Glutamatergic neuron (in vitro differentiated cells): Measurements from ENCODE around the gene TBC1D7. TPM values are rescaled to one million over a fixed set of nuclear protein-coding genes. Genes with fewer than 3 reads are reported as not detected.

Source experiments
- DNase-seq: peaks from one replicate; pipeline ENCODE4 v3.0.0; 2022
- H3K27ac Mint-ChIP-seq: one replicate; pipeline ENCODE4 v1.8.0; 2020; ENCODE audit warnings: mild to moderate bottlenecking, mixed read lengths, inconsistent platforms; ENCODE audit not compliant: unreplicated experiment
- H3K27me3 Mint-ChIP-seq: one replicate; pipeline ENCODE4 v1.8.0; 2020; ENCODE audit warnings: mild to moderate bottlenecking, moderate library complexity, mixed read lengths, inconsistent platforms; ENCODE audit not compliant: unreplicated experiment
- H3K36me3 Mint-ChIP-seq: one replicate; pipeline ENCODE4 v1.8.0; 2020; ENCODE audit warnings: mild to moderate bottlenecking, mixed read lengths, inconsistent platforms; ENCODE audit not compliant: unreplicated experiment
- H3K4me1 Mint-ChIP-seq: one replicate; pipeline ENCODE4 v1.8.0; 2020; ENCODE audit warnings: mild to moderate bottlenecking, low read depth, mixed read lengths, inconsistent platforms; ENCODE audit not compliant: unreplicated experiment
- H3K4me3 Mint-ChIP-seq: one replicate; pipeline ENCODE4 v1.8.0; 2020; ENCODE audit warnings: mild to moderate bottlenecking, mixed read lengths, inconsistent platforms; ENCODE audit not compliant: unreplicated experiment
- H3K9me3 Mint-ChIP-seq: one replicate; pipeline ENCODE4 v1.8.0; 2020; ENCODE audit warnings: mild to moderate bottlenecking, moderate library complexity, mixed read lengths, inconsistent platforms; ENCODE audit not compliant: unreplicated experiment
- total RNA-seq: library from RNA; stranded (reverse); fragmentation: NEBNext Ultra II Directional; extraction: Animal tissue kit (Norgen Biotek cat#: 25700); gene quantifications from one replicate; pipeline ENCODE4 v1.2.1, GENCODE V29; 2021; ENCODE audit not compliant: unreplicated experiment
- TF ChIP-seq, protein P1 (sequence below): fragments of 200-600 bp; sonication (generic); IDR thresholded peaks from one replicate; pipeline ENCODE4 v1.5.0; 2021; ENCODE audit not compliant: partially characterized antibody, unreplicated experiment

TBC1D7 gene
- total RNA-seq, 1 donor from 2014 or later, result 39.9 TPM

DNA sequence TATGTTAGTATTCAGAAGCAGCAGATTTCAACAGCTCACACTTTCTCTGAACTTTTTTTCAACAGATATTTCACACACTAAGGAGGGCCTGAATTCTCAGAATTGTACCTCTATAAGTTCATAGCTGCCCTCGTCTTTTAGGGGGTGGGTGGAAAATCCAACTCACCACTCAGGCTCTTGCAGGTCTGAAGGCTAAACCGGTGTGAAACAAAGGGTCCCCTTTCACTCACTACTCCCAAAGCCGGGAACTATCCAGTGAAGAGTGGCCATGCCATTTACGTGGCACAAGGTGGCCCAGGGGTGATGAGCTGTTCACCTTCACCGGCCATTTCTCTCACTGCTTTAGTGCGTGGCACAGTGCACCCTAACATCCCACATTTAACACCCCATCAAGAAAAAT is 24.2 kb downstream of the TBC1D7 start:
- DNase-seq, result no peak
- Mint-ChIP-seq H3K27me3 (peaks cover 2% of the 10 kb centered on the region), H3K4me1 (peaks cover 2% of the 10 kb centered on the region), H3K4me3 (no peak overlapping the region), H3K9me3 (peaks cover 2% of the 10 kb centered on the region), H3K36me3 (no peaks in the 10 kb centered on the region), H3K27ac (no peak overlapping the region)
- TF ChIP-seq, protein P1, sequence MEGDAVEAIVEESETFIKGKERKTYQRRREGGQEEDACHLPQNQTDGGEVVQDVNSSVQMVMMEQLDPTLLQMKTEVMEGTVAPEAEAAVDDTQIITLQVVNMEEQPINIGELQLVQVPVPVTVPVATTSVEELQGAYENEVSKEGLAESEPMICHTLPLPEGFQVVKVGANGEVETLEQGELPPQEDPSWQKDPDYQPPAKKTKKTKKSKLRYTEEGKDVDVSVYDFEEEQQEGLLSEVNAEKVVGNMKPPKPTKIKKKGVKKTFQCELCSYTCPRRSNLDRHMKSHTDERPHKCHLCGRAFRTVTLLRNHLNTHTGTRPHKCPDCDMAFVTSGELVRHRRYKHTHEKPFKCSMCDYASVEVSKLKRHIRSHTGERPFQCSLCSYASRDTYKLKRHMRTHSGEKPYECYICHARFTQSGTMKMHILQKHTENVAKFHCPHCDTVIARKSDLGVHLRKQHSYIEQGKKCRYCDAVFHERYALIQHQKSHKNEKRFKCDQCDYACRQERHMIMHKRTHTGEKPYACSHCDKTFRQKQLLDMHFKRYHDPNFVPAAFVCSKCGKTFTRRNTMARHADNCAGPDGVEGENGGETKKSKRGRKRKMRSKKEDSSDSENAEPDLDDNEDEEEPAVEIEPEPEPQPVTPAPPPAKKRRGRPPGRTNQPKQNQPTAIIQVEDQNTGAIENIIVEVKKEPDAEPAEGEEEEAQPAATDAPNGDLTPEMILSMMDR, result no peak

DNA sequence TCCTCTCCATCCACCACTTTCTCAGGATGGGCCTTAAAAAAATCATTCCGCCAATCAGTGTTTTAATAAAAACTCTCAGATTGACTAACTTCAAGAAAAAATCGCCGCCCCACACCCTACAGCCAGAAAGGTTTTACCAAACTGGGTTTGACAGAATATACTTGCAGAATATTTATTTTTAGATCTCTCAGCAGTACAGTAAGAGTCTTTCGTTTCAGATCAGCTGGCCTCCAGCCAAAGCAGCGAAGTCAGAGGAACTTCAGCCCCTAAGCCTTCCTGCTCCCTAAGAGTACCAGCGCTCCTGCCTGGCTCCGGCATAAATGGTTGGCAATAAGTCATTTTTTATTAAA is 24.7 kb downstream of the TBC1D7 start:
- Mint-ChIP-seq H3K4me3 (no peak overlapping the region), H3K27ac (no peak overlapping the region), H3K36me3 (no peaks in the 10 kb centered on the region), H3K4me1 (peaks cover 5% of the 10 kb centered on the region), H3K9me3 (peaks cover 2% of the 10 kb centered on the region), H3K27me3 (peaks cover 2% of the 10 kb centered on the region)
- TF ChIP-seq, protein P1, result no peak
- no peak for DNase-seq

DNA sequence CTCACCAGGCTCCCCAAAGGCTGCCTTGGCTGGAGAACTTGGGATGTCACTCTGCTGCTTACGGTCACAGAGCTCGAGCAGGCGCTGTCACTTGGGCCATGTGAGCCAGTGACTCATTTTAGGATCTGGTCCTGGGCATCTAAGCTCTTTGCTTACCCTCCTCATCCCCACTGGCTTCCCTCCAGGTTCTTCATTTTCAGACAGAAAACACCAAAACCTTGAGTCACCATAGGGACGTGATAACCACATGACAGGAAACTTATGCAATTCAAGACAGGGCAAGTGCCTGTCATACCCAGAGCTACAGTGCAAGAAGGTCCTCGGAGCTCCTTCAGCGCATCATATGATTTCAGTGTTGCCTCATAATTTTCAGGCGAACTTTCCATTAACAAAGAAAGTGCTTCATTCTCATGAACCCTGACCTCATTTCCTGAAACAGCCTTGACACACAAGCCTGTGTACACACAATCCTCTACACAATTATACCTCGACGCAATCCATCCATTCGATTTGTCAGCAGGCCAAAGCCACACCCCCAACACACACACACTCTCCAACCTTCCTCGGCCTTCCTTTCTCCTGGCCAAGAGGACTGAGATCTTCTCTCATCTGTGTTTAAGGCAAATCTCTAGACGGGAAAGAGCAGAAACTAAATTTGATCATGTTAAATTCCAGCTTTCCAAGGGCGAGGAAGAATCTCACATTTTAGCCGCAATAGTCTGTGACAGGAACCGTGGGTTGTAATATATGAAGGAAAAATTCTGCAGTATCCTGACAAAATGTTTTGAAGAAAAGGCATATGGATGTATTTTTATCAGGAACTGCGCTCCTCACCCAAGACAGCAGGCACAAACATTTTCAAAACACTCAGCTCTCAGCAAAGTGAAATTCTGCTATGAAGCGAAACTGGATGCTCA is 25.3 kb downstream of the TBC1D7 start:
- Mint-ChIP-seq H3K4me3 (no peak overlapping the region), H3K27me3 (peaks cover 2% of the 10 kb centered on the region), H3K9me3 (peaks cover 2% of the 10 kb centered on the region), H3K4me1 (peaks cover 5% of the 10 kb centered on the region), H3K36me3 (no peaks in the 10 kb centered on the region), H3K27ac (no peak overlapping the region)
- DNase-seq, result no peak
- TF ChIP-seq, protein P1, result no peak

DNA sequence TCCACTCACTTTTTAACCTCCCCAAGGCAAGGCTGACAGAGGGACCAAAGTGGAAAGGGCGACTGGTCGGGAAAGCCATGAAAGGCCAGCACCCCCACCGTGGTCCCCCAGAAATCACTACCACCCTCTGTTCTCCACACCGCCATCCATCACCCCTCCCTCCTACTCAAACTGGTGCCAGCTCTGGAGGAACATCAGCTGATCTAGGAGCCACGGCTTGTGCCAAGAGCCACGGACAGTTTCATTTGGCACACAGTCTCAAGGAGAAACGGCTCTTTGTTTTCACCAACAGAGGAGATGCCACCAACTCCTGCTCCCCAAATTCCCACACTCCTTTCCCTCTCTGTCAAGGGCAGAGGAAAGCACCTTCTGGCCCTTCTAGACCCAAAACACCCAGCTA is 26.0 kb downstream of the TBC1D7 start:
- Mint-ChIP-seq H3K4me3 (no peak overlapping the region), H3K4me1 (peaks cover 5% of the 10 kb centered on the region), H3K27me3 (no peaks in the 10 kb centered on the region), H3K36me3 (no peaks in the 10 kb centered on the region), H3K9me3 (peaks cover 2% of the 10 kb centered on the region), H3K27ac (no peak overlapping the region)
- TF ChIP-seq, protein P1, result no peak
- DNase-seq, result no peak

DNA sequence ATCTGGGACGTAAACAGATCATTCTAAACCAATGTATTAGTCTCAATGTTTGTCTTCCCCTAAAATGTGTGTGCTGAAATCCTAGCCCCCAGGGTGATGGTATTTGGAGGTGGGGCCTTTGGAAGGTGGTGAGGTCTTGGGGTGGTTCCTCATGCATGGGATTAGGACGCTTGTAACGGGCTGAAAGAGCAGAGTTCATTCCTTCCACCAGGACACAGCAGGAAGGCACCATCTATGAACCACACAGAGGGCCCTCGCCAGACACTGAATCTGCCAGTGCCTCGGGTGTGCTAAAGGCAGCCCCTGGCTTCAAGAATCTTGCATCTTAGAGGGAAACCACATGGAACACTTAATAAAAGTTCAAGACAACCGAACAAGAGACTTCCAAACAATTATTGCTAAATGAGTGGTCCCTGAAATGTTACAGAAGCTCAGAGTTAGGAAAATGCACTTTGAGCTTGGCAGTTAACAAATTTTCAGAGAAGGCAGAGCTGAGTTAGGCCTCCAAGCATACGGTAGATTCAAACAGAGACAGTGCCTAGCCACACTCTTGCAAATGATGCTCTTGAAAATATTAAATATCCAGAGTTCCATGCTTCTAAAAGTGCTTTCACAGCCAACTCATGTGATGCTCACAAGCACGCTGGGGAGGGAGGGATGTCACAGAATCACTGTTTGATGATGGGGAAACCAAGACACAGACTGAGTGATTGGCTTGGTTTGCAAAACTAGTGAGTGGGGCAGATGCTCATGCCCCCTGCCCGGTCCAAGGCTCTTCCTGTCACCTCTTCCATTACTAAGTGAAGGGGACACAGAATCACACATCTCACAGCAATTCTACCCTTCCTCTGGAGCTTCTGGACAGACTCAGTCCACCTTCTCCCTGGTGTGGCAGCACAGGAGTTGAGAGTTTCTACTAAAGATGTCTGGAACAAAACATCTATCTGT is 27.4 kb downstream of the TBC1D7 start:
- Mint-ChIP-seq H3K36me3 (no peaks in the 10 kb centered on the region), H3K27ac (no peak overlapping the region), H3K9me3 (peaks cover 2% of the 10 kb centered on the region), H3K4me1 (peaks cover 9% of the 10 kb centered on the region), H3K4me3 (no peak overlapping the region), H3K27me3 (no peaks in the 10 kb centered on the region)
- DNase-seq, result no peak
- TF ChIP-seq, protein P1, result no peak
